Memory B cell (primary cell): ENCODE results near the gene ZNF385D.
"Not testable (repeated sequence)": the region's sequence is repeated elsewhere in the genome, so short reads cannot be mapped to it uniquely, and the experiment has no call there.

Experiments
- ATAC-seq: fragments of 150-1000 bp; cut with Tn5 transposase; 2 replicates; pipeline ENCODE4 v1.10.0; 2021; ENCODE audit warnings: low read depth, mild to moderate bottlenecking, moderate library complexity
- DNase-seq, 2 donors: peaks; one replicate each; pipeline ENCODE4 v3.0.0; 2022; ENCODE audit warnings: low spot score in 2 of 2
- H3K27ac Mint-ChIP-seq: one replicate; pipeline ENCODE4 v1.8.0; 2022; ENCODE audit warnings: mild to moderate bottlenecking, moderate library complexity, mixed read lengths
- H3K27me3 Mint-ChIP-seq: one replicate; pipeline ENCODE4 v1.8.0; 2022; ENCODE audit warnings: mixed read lengths
- H3K36me3 Mint-ChIP-seq: one replicate; pipeline ENCODE4 v1.8.0; 2022; ENCODE audit warnings: mild to moderate bottlenecking, mixed read lengths
- H3K4me1 Mint-ChIP-seq: one replicate; pipeline ENCODE4 v1.8.0; 2022; ENCODE audit warnings: mixed read lengths
- H3K4me3 Mint-ChIP-seq: one replicate; pipeline ENCODE4 v1.8.0; 2022; ENCODE audit warnings: mild to moderate bottlenecking, moderate library complexity, mixed read lengths
- H3K9me3 Mint-ChIP-seq: one replicate; pipeline ENCODE4 v1.8.0; 2022; ENCODE audit warnings: mixed read lengths

Gene ZNF385D

DNA sequence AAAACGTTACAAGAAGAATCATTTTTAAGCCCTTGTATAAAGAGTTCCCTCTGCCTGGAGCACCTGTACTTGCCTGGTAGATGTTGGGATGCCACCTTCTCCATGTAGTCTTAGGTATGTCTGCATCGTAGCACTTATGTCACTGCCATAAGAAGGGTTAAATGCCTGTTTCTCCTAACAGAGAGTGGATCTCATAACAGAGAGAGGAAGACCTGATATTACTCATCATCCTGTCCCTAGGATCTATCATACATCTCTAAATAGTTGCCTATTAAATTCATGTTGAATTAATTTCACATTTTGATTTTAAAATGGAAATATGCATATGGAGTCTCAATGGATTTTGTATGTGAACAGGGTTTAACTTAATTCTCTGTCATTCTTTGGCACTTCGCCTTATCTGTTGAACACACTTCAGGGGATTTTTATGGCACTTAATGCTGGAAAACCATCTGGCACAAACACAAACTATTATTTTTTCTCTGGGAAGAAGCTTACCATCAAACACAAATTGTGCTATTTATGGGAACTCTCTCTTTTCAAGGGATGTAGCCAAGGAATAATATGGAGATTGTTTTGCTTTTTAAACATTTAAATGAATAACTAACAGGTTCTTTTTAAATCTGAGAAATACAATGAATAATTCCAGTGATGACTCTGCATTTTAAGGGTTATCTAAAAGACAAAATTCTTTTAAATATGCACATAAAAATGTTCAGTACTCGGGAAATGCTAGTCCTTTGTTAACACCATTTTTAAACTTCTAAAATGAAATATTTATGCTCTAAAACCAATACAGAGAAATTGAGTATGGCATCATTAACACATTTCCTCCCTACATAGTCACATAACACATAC, 230.7 kb downstream of the ZNF385D start:
- DNase-seq (no peak), ATAC-seq (no peak)
- H3K27me3 Mint-ChIP-seq, result no peaks in the 10 kb centered on the region
- no peak overlapping the region for H3K27ac Mint-ChIP-seq
- H3K4me3 Mint-ChIP-seq, result no peak overlapping the region
- H3K36me3 Mint-ChIP-seq, result no peaks in the 10 kb centered on the region
- H3K9me3 Mint-ChIP-seq, result no peaks in the 10 kb centered on the region
- H3K4me1 Mint-ChIP-seq, result no peaks in the 10 kb centered on the region

DNA sequence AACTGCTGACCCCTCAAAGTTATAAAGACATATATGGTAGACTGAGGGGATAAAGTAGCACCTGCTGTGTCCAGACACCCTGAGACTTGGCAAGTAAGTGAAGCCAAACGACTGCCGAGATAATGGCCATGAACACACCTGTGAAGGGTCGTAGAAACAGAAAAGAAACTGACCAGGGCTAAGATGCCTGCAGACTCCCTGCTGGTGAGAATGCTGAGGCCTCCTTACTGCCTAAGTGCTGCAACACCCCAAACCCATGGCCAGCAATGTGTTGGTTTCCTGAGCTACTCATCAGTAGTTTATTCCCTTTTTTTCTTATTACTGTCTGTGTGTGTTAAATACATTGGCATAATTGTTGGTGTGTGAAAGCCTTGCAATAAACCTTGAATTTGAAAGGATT, 233.8 kb downstream of the ZNF385D start:
- H3K27me3 Mint-ChIP-seq, result no peaks in the 10 kb centered on the region
- no peak overlapping the region for H3K27ac Mint-ChIP-seq
- H3K9me3 Mint-ChIP-seq, result no peaks in the 10 kb centered on the region
- H3K36me3 Mint-ChIP-seq, result no peaks in the 10 kb centered on the region
- no peak overlapping the region for H3K4me3 Mint-ChIP-seq
- no peak for DNase-seq
- H3K4me1 Mint-ChIP-seq, result no peaks in the 10 kb centered on the region
- ATAC-seq, result no peak

- no peak for DNase-seq
- Mint-ChIP-seq H3K4me1 (no peaks in the 10 kb centered on the region), H3K36me3 (no peaks in the 10 kb centered on the region), H3K27me3 (no peaks in the 10 kb centered on the region), H3K27ac (no peak overlapping the region), H3K4me3 (no peak overlapping the region), H3K9me3 (no peaks in the 10 kb centered on the region)
- no peak for ATAC-seq
These were observed 235.6 kb downstream of the ZNF385D start for GRCh38 chr3:21515417-21515816.

- Mint-ChIP-seq H3K9me3 (peaks cover 2% of the 10 kb centered on the region), H3K4me3 (no peak overlapping the region), H3K4me1 (no peaks in the 10 kb centered on the region), H3K27ac (no peak overlapping the region), H3K36me3 (no peaks in the 10 kb centered on the region), H3K27me3 (no peaks in the 10 kb centered on the region)
- no peak for DNase-seq
- ATAC-seq, result no peak
These were observed 241.1 kb downstream of the ZNF385D start for GRCh38 chr3:21509731-21510470.

DNA sequence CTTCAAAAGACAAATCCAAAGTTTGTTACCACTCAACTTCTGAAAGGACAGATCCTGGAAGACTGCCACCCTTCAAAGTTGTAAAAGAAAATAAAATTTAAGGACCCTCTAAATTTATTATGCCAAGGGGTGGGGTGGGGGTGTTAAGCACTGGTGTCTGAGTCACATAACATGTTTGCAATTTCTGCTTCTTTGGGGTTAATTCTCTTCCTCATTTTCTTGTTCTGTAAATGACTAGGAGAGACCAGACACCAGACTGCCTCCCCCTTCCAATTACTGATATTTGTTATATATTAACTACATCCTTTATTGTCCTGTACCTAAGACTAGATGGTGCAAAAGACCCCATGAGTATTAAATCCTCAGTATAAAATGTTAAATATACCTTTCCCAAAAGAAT, 242.8 kb downstream of the ZNF385D start:
- H3K4me3 Mint-ChIP-seq, result no peak overlapping the region
- peaks cover 4% of the 10 kb centered on the region for H3K9me3 Mint-ChIP-seq
- H3K27ac Mint-ChIP-seq, result no peak overlapping the region
- DNase-seq (no peak), ATAC-seq (no peak)
- no peaks in the 10 kb centered on the region for H3K27me3 Mint-ChIP-seq
- H3K4me1 Mint-ChIP-seq, result no peaks in the 10 kb centered on the region
- no peaks in the 10 kb centered on the region for H3K36me3 Mint-ChIP-seq

DNA sequence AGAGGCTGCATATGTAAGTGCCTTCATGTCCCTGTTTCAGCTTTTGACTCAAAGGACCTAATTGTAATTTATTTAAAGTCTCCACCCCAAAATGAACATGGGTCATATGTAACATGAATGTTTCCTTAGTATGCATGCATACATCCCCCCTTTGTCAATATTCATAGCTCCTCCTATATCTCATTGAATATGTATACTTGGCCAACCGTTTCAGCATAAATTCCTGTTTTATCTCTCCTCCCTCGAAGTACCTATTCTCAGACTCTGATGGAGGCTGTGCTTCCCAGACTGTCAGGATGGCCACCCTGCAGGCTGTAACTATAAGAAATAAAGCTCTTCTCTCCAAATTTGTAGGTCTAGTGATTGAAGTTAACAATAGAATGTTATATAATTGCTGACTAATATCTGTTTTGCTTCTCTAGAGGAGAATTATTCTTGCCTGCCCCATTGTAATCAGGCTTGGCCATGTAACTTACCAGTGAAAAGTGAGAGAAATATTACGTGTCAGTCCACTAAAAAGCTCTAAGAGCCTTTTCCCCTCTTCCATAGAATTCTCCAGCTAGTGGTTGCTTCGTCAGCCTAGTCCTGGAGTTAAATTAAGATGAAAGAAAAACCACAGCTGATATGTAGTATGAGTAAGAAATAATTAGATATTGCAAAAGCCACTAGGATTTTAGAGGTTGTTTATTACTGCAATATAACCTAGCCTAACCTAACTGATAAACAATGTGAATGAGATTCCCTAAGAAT, 245.1 kb downstream of the ZNF385D start:
- peaks cover 4% of the 10 kb centered on the region for H3K9me3 Mint-ChIP-seq
- ATAC-seq (no peak), DNase-seq (no peak)
- no peak overlapping the region for H3K4me3 Mint-ChIP-seq
- H3K27ac Mint-ChIP-seq, result no peak overlapping the region
- H3K27me3 Mint-ChIP-seq, result no peaks in the 10 kb centered on the region
- no peaks in the 10 kb centered on the region for H3K36me3 Mint-ChIP-seq
- no peaks in the 10 kb centered on the region for H3K4me1 Mint-ChIP-seq

- Mint-ChIP-seq H3K27ac (no peak overlapping the region), H3K9me3 (peaks cover 7% of the 10 kb centered on the region), H3K4me1 (no peaks in the 10 kb centered on the region), H3K27me3 (no peaks in the 10 kb centered on the region), H3K4me3 (no peak overlapping the region), H3K36me3 (no peaks in the 10 kb centered on the region)
- DNase-seq (no peak), ATAC-seq (no peak)
These were observed 248.4 kb downstream of the ZNF385D start for GRCh38 chr3:21502656-21503055.

DNA sequence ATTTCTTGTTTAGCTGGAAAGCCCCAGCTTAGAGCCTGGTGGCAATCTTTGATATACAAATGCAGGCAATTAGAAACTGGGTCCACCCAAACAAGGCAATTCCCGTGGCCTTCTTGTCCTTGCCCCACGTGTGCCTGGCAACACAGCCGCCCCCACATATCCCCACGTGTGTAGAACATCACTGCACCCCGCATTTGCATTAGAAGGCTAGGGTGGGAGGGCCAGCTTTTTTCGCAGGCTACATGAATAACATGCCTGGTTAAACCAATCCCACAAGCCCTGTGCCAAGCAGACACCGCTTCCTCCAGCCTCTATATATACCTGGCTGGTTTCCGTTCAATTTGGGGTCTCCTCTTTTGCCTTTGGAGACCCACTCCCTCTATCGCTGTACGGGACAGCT, 250.2 kb downstream of the ZNF385D start:
- H3K27me3 Mint-ChIP-seq, result no peaks in the 10 kb centered on the region
- no peaks in the 10 kb centered on the region for H3K36me3 Mint-ChIP-seq
- no peak overlapping the region for H3K4me3 Mint-ChIP-seq
- no peak overlapping the region for H3K27ac Mint-ChIP-seq
- H3K4me1 Mint-ChIP-seq, result no peaks in the 10 kb centered on the region
- peaks cover 9% of the 10 kb centered on the region for H3K9me3 Mint-ChIP-seq
- DNase-seq (no peak), ATAC-seq (no peak)

- H3K4me3 Mint-ChIP-seq, H3K4me1 Mint-ChIP-seq, H3K27ac Mint-ChIP-seq, H3K36me3 Mint-ChIP-seq, H3K27me3 Mint-ChIP-seq, DNase-seq, H3K9me3 Mint-ChIP-seq, ATAC-seq: not testable (repeated sequence)
These were observed 260.3 kb downstream of the ZNF385D start for GRCh38 chr3:21490671-21491070.

GRCh38 chr3:21487520-21487919, 263.5 kb downstream of the ZNF385D start:
- Mint-ChIP-seq H3K27me3 (no peaks in the 10 kb centered on the region), H3K4me1 (no peaks in the 10 kb centered on the region), H3K36me3 (no peaks in the 10 kb centered on the region), H3K27ac (no peak overlapping the region), H3K4me3 (no peak overlapping the region), H3K9me3 (no peaks in the 10 kb centered on the region)
- no peak for ATAC-seq
- no peak for DNase-seq

GRCh38 chr3:21486024-21486935, 264.7 kb downstream of the ZNF385D start:
- not testable (repeated sequence) for H3K36me3 Mint-ChIP-seq, DNase-seq, H3K4me1 Mint-ChIP-seq, H3K27ac Mint-ChIP-seq, H3K9me3 Mint-ChIP-seq, H3K4me3 Mint-ChIP-seq, H3K27me3 Mint-ChIP-seq, ATAC-seq

GRCh38 chr3:21484828-21485144, 266.2 kb downstream of the ZNF385D start:
- H3K4me3 Mint-ChIP-seq, result no peak overlapping the region
- H3K4me1 Mint-ChIP-seq, result no peaks in the 10 kb centered on the region
- H3K9me3 Mint-ChIP-seq, result no peaks in the 10 kb centered on the region
- DNase-seq (no peak), ATAC-seq (no peak)
- no peaks in the 10 kb centered on the region for H3K27me3 Mint-ChIP-seq
- no peak overlapping the region for H3K27ac Mint-ChIP-seq
- H3K36me3 Mint-ChIP-seq, result no peaks in the 10 kb centered on the region

GRCh38 chr3:21484057-21484827, 266.8 kb downstream of the ZNF385D start:
- Mint-ChIP-seq H3K4me1 (no peaks in the 10 kb centered on the region), H3K4me3 (no peak overlapping the region), H3K36me3 (no peaks in the 10 kb centered on the region), H3K27me3 (no peaks in the 10 kb centered on the region), H3K9me3 (no peaks in the 10 kb centered on the region), H3K27ac (no peak overlapping the region)
- DNase-seq (no peak), ATAC-seq (no peak)
